GM19239 (cell line): ENCODE data around the gene MYO1D.
"Not testable (repeated sequence)": the region's sequence is repeated elsewhere in the genome, so short reads cannot be mapped to it uniquely, and the experiment has no call there.

Experiments used
- DNase-seq: peaks from one replicate; pipeline ENCODE4 v3.0.0; 2011; ENCODE audit warnings: low spot score; ENCODE audit not compliant: insufficient read length
- FAIRE-seq: peaks from 2 replicates; lab custom pipeline; 2011; peaks lifted over from hg19 to GRCh38; lab: Jason Lieb, UNC

The MYO1D gene

DNA sequence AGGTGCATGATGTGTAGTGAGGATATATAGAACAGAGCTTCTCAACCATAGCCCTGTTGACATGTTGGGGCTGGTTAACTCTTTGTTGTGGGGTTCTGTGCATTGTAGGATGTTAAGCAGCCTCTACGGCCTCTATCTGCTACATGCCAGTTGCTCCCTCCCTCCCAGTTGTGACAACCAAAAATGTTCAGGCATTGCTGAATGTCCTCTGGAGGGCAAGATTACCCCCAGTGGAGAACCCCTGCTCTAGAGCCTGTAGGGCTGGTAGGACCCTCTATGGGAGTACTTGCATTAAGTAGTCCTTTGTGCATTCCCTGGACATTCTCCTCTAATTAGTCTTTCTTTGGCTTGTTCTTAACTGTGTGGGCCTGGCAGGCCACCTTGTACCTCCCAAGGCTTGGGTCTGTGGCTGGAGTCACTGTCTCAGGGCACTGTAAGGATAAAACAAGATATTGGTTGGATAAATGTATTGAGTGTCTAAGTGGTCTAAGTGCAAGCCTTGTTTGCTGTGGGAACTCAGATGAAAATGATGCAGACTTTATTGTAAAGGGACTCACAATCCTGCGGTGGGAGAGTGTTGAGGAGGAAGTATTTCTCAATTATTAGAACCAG is 19.8 kb upstream of the MYO1D start:
- FAIRE-seq (no peak), DNase-seq (no peak)

GRCh38 chr17:32894245-32894644 is 17.3 kb upstream of the MYO1D start:
- FAIRE-seq (no peak), DNase-seq (no peak)

DNA sequence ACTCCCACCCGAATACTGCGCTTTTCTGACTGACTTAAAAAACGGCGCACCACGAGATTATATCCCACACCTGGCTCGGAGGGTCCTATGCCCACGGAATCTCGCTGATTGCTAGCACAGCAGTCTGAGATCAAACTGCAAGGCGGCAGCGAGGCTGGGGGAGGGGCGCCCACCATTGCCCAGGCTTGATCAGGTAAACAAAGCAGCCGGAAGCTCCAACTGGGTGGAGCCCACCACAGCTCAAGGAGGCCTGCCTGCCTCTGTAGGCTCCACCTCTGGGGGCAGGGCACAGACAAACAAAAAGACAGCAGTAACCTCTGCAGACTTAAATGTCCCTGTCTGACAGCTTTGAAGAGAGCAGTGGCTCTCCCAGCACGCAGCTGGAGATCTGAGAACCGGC is 10.5 kb upstream of the MYO1D start:
- not testable (repeated sequence) for DNase-seq, FAIRE-seq

GRCh38 chr17:32886951-32887350 is 10.0 kb upstream of the MYO1D start:
- not testable (repeated sequence) for DNase-seq, FAIRE-seq

GRCh38 chr17:32882734-32883133 is 5.8 kb upstream of the MYO1D start:
- DNase-seq = no peak
- FAIRE-seq = no peak

GRCh38 chr17:32882029-32882428 is 5.1 kb upstream of the MYO1D start:
- FAIRE-seq (no peak), DNase-seq (no peak)

DNA sequence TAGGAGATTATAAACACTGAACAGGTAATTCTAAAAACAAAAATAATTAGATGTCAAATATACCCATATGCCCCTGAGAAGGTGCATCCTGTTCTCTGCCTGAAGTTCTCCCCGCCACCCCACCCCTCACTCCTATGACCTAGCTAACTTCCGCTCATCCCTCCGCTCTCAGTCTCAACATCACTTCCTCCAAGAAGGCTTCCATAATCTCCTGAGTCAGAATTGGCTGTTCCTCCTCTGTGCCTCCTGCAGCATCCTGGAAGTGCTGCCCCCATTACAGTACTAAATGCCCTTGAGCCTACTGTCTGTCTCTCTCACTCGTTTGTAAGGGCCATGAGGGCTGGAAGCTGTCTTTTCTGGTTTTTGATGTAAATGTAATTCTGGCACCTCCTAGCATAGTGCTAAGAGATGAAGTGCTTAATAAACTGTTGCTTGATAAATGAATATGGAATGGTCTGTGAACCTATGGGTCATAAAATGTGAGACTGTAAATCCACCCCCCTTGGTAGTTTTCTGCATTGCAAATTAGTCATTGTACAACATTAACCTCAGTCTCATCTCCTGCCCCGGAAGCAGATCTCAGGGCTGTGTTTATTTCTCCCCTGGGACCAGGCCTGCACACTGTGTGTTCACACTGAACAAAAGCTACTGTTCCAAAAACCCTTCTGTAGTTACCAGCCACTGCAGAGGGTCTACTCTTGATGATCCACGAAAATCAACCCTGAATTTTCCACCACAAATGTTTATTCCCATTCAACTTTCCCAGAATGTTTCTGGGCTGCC is 3.9 kb upstream of the MYO1D start:
- FAIRE-seq = no peak

DNA sequence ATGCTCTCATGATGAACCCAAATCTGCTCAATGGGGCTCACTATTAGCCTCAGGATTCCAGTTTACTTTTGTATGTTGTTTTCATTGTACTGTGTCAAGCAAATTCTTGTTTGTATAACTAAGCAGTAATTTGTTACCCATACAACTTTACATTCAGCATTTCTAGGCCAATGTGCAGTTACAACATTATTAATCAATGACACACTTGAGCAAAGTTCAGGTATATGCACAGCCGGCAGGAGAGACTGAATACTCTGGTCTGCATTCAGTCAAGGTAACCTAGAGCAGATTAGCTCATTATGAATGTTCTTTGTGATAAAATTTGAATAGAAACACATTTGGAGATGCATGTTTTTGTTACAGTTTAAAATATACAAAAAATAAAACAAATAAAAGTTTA is 2.2 kb upstream of the MYO1D start:
- DNase-seq (no peak), FAIRE-seq (no peak)

More for the DNA sequence above, 3.9 kb upstream of the MYO1D start:
- peak; percentile 9 for DNase-seq

- DNase-seq (no peak), FAIRE-seq (no peak)
These were observed 1.3 kb upstream of the MYO1D start for GRCh38 chr17:32878211-32878610.

DNA sequence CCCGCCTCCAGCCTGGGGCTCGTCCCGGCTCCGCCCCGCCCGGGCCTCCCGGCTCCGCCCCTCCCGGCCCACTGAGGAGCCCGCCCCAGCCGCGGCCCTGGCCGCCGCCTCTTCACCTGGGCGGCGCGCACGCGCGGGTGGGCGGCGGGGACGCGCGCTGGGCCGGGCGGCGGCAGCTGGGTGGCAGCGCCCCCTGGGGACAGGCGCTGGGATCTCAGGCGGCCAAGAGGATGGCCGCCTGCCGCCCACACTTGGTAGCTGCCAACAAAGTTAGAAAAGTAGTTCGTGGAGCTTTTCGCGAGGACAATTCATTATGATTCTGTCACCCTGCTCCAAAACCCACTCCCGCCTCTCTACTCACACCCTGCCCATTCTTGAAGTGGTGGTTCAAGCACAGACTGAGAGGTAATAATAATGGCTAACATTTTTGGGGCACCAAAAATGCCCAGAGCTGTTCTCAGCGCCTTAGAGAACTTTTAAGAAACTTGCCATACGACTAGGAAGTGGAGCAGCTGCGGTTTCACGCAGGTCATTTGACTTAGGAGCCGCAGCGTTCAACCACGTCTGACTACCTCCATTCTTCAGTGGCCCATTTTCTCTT is 340 bp upstream of the MYO1D start:
- FAIRE-seq (peak; percentile 52), DNase-seq (peak; percentile 88)

- FAIRE-seq = peak; percentile 18
- DNase-seq = no peak
These were observed 954 bp downstream of the MYO1D start for GRCh38 chr17:32875923-32876416.

DNA sequence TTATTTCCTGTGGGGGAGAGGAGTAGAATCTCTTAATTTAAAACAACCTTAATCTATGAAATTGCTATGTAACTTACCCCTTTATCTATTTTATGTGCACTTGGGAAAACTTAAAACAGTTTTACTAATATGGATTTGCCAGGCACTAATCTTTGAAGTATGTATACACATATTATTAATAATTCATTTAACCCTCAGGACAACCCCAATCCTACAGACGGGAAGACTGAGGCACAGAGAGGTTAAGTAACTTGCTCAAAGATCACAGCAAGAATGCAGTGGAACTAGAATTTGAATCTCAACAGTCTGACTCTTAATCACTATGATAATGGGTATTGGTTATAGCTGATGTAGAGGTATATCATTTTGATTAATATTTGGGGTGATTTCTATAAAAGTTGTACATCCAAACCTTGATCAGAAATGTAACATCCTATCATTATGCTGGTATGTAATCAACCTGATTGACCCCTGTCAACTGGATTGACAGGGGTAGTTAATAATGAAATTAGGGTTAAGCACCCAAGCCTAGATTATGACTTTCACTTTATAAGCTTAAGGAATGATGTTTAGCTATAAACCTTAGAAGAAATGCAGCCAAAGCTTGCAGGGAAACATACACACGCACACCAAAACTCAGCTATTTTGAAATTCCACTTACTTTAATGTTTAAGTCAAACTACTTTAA is 1.6 kb downstream of the MYO1D start:
- DNase-seq (no peak), FAIRE-seq (peak; percentile 53)

DNA sequence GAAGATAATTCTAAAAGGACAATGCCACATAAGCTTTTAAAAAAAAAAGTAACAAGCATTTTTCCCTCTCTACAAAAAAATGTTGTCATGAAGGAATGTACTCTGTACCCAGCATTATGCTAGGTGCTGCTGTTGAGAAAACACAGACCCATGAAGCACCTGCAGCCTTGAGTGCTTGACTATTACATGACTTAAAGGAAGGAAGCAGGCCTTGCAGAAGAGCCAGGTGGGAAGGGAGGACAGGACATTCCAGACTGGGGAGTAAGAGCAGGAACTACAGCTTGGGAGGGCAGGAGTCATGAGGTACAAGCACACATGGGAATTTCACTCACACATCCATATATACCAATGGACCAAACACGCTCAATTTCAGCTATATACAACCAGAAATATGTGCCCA is 3.8 kb downstream of the MYO1D start:
- no peak for FAIRE-seq
- DNase-seq = no peak

- FAIRE-seq (no peak), DNase-seq (no peak)
These were observed 5.2 kb downstream of the MYO1D start for GRCh38 chr17:32871746-32872145.

- FAIRE-seq = no peak
- no peak for DNase-seq
These were observed 6.0 kb downstream of the MYO1D start for GRCh38 chr17:32870969-32871368.

- FAIRE-seq (no peak), DNase-seq (no peak)
These were observed 6.8 kb downstream of the MYO1D start for GRCh38 chr17:32870027-32870670.

GRCh38 chr17:32869345-32870026 is 7.4 kb downstream of the MYO1D start:
- DNase-seq (no peak), FAIRE-seq (no peak)

- no peak for DNase-seq
- FAIRE-seq = no peak
These were observed 11.8 kb downstream of the MYO1D start for GRCh38 chr17:32865141-32865540.

DNA sequence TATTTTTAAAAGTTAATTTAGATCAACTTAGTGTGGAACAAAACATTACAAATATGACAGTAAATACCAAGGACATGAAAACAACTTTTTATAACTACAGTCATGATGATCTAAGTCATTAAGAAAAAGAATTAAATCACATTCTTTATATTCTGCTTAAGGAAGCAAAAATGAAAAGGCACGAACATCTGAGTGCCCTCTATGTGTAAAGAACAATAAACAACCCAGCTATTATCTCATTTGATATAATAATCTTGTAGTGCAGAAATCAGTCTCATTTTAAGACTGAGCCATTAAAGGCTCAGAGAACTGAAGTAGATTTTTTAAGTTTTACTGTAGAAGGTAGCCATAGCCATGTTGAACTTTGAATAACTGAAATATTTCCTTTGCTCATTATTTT is 13.4 kb downstream of the MYO1D start:
- DNase-seq (no peak), FAIRE-seq (no peak)

GRCh38 chr17:32862940-32863339 is 14.0 kb downstream of the MYO1D start:
- DNase-seq (no peak), FAIRE-seq (peak; percentile 62)
